Calu3 (cell line): ENCODE data around the gene TXNDC12. TPM values are rescaled to one million over a fixed set of nuclear protein-coding genes. Genes with fewer than 3 reads are reported as not detected.

Experiments
- BruUV-seq: library from RNA; stranded (reverse); fragments of 400-500 nt; replicated peaks from 2 replicates; lab custom pipeline; 2021; lab: Mats Ljungman, UMichigan
- CTCF ChIA-PET: fragments of 300-600 bp; sonication (Branson Sonifier 250); formaldehyde crosslinking; loops from one replicate; lab custom pipeline; 2022; ENCODE audit warnings: antibody characterized with exemption; lab: Charles Lee
- DNase-seq: peaks from one replicate; pipeline ENCODE4 v3.0.0; 2022
- H3K27ac Mint-ChIP-seq: one replicate; pipeline ENCODE4 v1.8.0; 2022; ENCODE audit warnings: mixed read lengths; ENCODE audit not compliant: unreplicated experiment
- H3K27me3 Mint-ChIP-seq: one replicate; pipeline ENCODE4 v1.8.0; 2022; ENCODE audit warnings: mixed read lengths; ENCODE audit not compliant: unreplicated experiment
- H3K36me3 Mint-ChIP-seq: one replicate; pipeline ENCODE4 v1.8.0; 2022; ENCODE audit warnings: mild to moderate bottlenecking, moderate library complexity, mixed read lengths; ENCODE audit not compliant: insufficient read depth, unreplicated experiment
- H3K4me1 Mint-ChIP-seq: one replicate; pipeline ENCODE4 v1.8.0; 2022; ENCODE audit warnings: mild to moderate bottlenecking, low read depth, mixed read lengths; ENCODE audit not compliant: unreplicated experiment
- H3K4me3 Mint-ChIP-seq: one replicate; pipeline ENCODE4 v1.8.0; 2022; ENCODE audit warnings: mild to moderate bottlenecking, low read depth, moderate library complexity, mixed read lengths; ENCODE audit not compliant: unreplicated experiment
- H3K9me3 Mint-ChIP-seq: one replicate; pipeline ENCODE4 v1.8.0; 2022; ENCODE audit warnings: low read depth, mixed read lengths; ENCODE audit not compliant: unreplicated experiment
- CTCF ChIP-seq: fragments of 200-600 bp; IDR thresholded peaks from one replicate; pipeline ENCODE4 v1.8.0; 2022; ENCODE audit warnings: antibody characterized with exemption; ENCODE audit not compliant: unreplicated experiment
- intact Hi-C: fragments of 100-400 bp; cut with micrococcal nuclease; formaldehyde crosslinking; loops from one replicate; pipeline ENCODE4 v1.10.0; 2022; ENCODE audit not compliant: unreplicated experiment
- total RNA-seq: library from RNA; stranded (reverse); gene quantifications from 2 replicates; pipeline ENCODE4 v1.2.3, GENCODE V29; 2022

The TXNDC12 gene
- total RNA-seq, 1 experiment from 2014 or later = 68.9 TPM

DNA sequence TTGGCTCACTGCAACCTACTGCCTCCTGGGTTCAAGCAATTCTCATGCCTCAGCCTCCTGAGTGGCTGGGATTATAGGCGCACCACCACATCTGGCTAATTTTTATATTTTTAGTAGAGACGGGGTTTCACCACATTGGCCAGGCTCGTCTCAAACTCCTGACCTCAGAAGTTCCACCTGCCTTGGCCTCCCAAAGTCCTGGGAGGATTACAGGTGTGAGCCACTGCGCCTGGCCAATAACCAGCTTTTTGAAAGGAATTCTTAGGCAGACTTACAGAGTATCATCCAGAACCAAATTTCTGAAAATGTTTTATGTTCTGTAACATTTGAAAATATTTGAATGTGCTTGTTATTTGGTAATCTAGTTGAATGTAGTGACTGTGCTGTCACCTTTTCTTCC lies 15.7 kb upstream of the TXNDC12 start:
- CTCF ChIA-PET = no interaction called here
- Mint-ChIP-seq H3K27ac (no peak overlapping the region), H3K9me3 (no peaks in the 10 kb centered on the region), H3K4me1 (peaks cover 7% of the 10 kb centered on the region), H3K36me3 (peaks cover 50% of the 10 kb centered on the region), H3K27me3 (no peaks in the 10 kb centered on the region), H3K4me3 (no peak overlapping the region)
- no TSS peak for BruUV-seq
- intact Hi-C loops = no loop called here
- no peak for DNase-seq
- no peak for TF ChIP-seq CTCF

- Mint-ChIP-seq H3K4me3 (no peak overlapping the region), H3K27ac (peak overlapping the region; percentile 16), H3K9me3 (no peaks in the 10 kb centered on the region), H3K4me1 (peaks cover 12% of the 10 kb centered on the region), H3K27me3 (no peaks in the 10 kb centered on the region), H3K36me3 (peaks cover 71% of the 10 kb centered on the region)
- BruUV-seq = no TSS peak
- no peak for DNase-seq
- TF ChIP-seq CTCF = no peak
- intact Hi-C loops = no loop called here
- CTCF ChIA-PET = no interaction called here
These were observed 8.2 kb upstream of the TXNDC12 start for GRCh38 chr1:52063192-52063591.

DNA sequence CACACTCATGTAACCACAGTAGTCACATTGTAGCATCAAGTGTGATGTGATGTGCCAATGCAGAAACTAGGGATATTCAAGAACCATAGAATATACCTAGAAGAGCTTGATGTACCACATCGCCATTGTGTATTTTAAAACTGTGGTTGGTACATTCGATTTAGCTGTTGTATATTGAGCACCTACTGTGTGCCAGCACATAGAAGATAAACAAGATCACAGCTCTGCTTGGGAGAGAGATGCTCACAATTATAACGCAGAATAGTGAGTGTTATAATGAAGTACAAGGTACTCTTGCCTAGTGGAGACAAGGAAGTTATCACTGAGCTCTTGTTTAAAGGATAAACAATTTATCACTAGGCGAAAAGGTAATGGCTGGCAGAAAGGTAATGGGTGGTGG lies 5.8 kb upstream of the TXNDC12 start:
- no peaks in the 10 kb centered on the region for H3K9me3 Mint-ChIP-seq
- H3K4me3 Mint-ChIP-seq = no peak overlapping the region
- peaks cover 78% of the 10 kb centered on the region for H3K36me3 Mint-ChIP-seq
- no peak for TF ChIP-seq CTCF
- intact Hi-C loops = no loop called here
- H3K4me1 Mint-ChIP-seq = peaks cover 22% of the 10 kb centered on the region
- no peaks in the 10 kb centered on the region for H3K27me3 Mint-ChIP-seq
- CTCF ChIA-PET = interaction anchor here (0.6 kb wide), 1 partner anchor 18 kb away, joined by 3 read pairs; no protein-coding TSS in a partner anchor
- no TSS peak for BruUV-seq
- no peak for DNase-seq
- no peak overlapping the region for H3K27ac Mint-ChIP-seq

GRCh38 chr1:52059888-52060287 lies 4.9 kb upstream of the TXNDC12 start:
- Mint-ChIP-seq H3K27me3 (no peaks in the 10 kb centered on the region), H3K27ac (no peak overlapping the region), H3K4me1 (peaks cover 22% of the 10 kb centered on the region), H3K9me3 (no peaks in the 10 kb centered on the region), H3K4me3 (no peak overlapping the region), H3K36me3 (peaks cover 82% of the 10 kb centered on the region)
- CTCF ChIA-PET = no interaction called here
- BruUV-seq = no TSS peak
- no peak for DNase-seq
- no peak for TF ChIP-seq CTCF
- intact Hi-C loops = no loop called here
